ENCODE data around the gene DNAJB8.

The DNAJB8 gene

GRCh38 chr3:128466840-128467541 is at the start of gene DNAJB8:
TSS of gene DNAJB8 (minus strand) at chr3:128466890. CDS start at chr3:128463245, 3,645 bp downstream.
- no peak for TF ChIP-seq CTCF (IDR thresholded peaks at IDR 0.05; ENCODE audit: low read depth, low read length, missing control alignments)
- H3K4me3 ChIP-seq (ENCODE audit: low read depth, low read length): no peak within 1 kb of the TSS
- no peak for DNase-seq (ENCODE audit: low read depth)

- DNase-seq (ENCODE audit: low read depth): no peak
Observed at GRCh38 chr3:128515967-128516366, 49.3 kb upstream of the DNAJB8 start.

GRCh38 chr3:128508852-128509251 is 42.2 kb upstream of the DNAJB8 start:
- no peak overlapping the region for H3K4me3 ChIP-seq (ENCODE audit: low read depth, low read length)
- TF ChIP-seq CTCF (IDR thresholded peaks at IDR 0.05; ENCODE audit: low read depth, low read length, missing control alignments): no peak
- DNase-seq (ENCODE audit: low read depth): no peak

More at GRCh38 chr3:128515967-128516366, 49.3 kb upstream of the DNAJB8 start:
- no peak for TF ChIP-seq CTCF (IDR thresholded peaks at IDR 0.05; ENCODE audit: low read depth, low read length, missing control alignments)
- no peak overlapping the region for H3K4me3 ChIP-seq (ENCODE audit: low read depth, low read length)

GRCh38 chr3:128506754-128507153 is 40.1 kb upstream of the DNAJB8 start:
- DNase-seq (ENCODE audit: low read depth): no peak
- no peak overlapping the region for H3K4me3 ChIP-seq (ENCODE audit: low read depth, low read length)
- no peak for TF ChIP-seq CTCF (IDR thresholded peaks at IDR 0.05; ENCODE audit: low read depth, low read length, missing control alignments)

- no peak for DNase-seq (ENCODE audit: low read depth)
- no peak overlapping the region for H3K4me3 ChIP-seq (ENCODE audit: low read depth, low read length)
- TF ChIP-seq CTCF (IDR thresholded peaks at IDR 0.05; ENCODE audit: low read depth, low read length, missing control alignments): no peak
Observed at GRCh38 chr3:128505771-128506170, 39.1 kb upstream of the DNAJB8 start.

- no peak overlapping the region for H3K4me3 ChIP-seq (ENCODE audit: low read depth, low read length)
- TF ChIP-seq CTCF (IDR thresholded peaks at IDR 0.05; ENCODE audit: low read depth, low read length, missing control alignments): no peak
- DNase-seq (ENCODE audit: low read depth): no peak
Observed at GRCh38 chr3:128504963-128505730, 38.5 kb upstream of the DNAJB8 start.
